Natural killer cell (primary cell): ENCODE results near the gene ATF4. TPM values are rescaled to one million over a fixed set of nuclear protein-coding genes. Genes with fewer than 3 reads are reported as not detected.

Experiments used
- ATAC-seq, 3 donors: fragments of 150-1000 bp in 2 of 3; fragments of 200-7000 bp in 1 of 3; cut with Tn5 transposase; 1 replicate in 1 of 3; 2 replicates in 2 of 3; pipeline ENCODE4 v1.10.0; 2021; ENCODE audit warnings: mild to moderate bottlenecking in 2 of 3, moderate library complexity in 2 of 3
- DNase-seq, 2 donors: peaks; one replicate each; pipeline versions ENCODE4 v3.0.0 to v3.0.0-alpha.2; 2013 to 2021; ENCODE audit warnings: mixed read lengths in 1 of 2
- H3K27ac ChIP-seq: one replicate; pipeline ENCODE4 v1.5.1; 2013; ENCODE audit warnings: mild to moderate bottlenecking, low read length
- H3K27me3 ChIP-seq: one replicate; pipeline ENCODE4 v1.6.1; 2013; ENCODE audit warnings: low read length; ENCODE audit not compliant: control insufficient read depth, insufficient read depth
- H3K36me3 ChIP-seq: one replicate; pipeline ENCODE4 v1.6.1; 2013; ENCODE audit warnings: low read length; ENCODE audit not compliant: control insufficient read depth, insufficient read depth
- H3K4me1 ChIP-seq: one replicate; pipeline ENCODE4 v1.6.1; 2013; ENCODE audit warnings: low read length; ENCODE audit not compliant: control insufficient read depth, insufficient read depth
- H3K4me3 ChIP-seq: one replicate; pipeline ENCODE4 v1.5.1; 2013; ENCODE audit warnings: low read length
- H3K9me3 ChIP-seq: one replicate; pipeline ENCODE4 v1.6.1; 2013; ENCODE audit warnings: low read length; ENCODE audit not compliant: control insufficient read depth, insufficient read depth
- H3K27ac Mint-ChIP-seq, 2 donors: one replicate each; pipeline ENCODE4 v1.8.0; 2022; ENCODE audit warnings: mild to moderate bottlenecking in 2 of 2, mixed read lengths in 2 of 2, moderate library complexity in 1 of 2
- H3K27me3 Mint-ChIP-seq, 2 donors: one replicate each; pipeline ENCODE4 v1.8.0; 2022; ENCODE audit warnings: low read depth in 2 of 2, mixed read lengths in 2 of 2
- H3K36me3 Mint-ChIP-seq: one replicate; pipeline ENCODE4 v1.8.0; 2022; ENCODE audit warnings: mixed read lengths
- H3K4me1 Mint-ChIP-seq, 2 donors: one replicate each; pipeline ENCODE4 v1.8.0; 2022; ENCODE audit warnings: mixed read lengths in 2 of 2
- H3K4me3 Mint-ChIP-seq: one replicate; pipeline ENCODE4 v1.8.0; 2022; ENCODE audit warnings: mild to moderate bottlenecking, moderate library complexity, mixed read lengths
- H3K9me3 Mint-ChIP-seq, 2 donors: one replicate each; pipeline ENCODE4 v1.8.0; 2022; ENCODE audit warnings: mixed read lengths in 2 of 2
- WGBS: methylation state at CpG from one replicate; pipeline ENCODE4 v1.1.7; 2013; ENCODE audit warnings: missing lambda C conversion rate; ENCODE audit not compliant: insufficient coverage; 5-methylcytosine and 5-hydroxymethylcytosine counted together
- intact Hi-C: fragments of 100-400 bp; cut with micrococcal nuclease; formaldehyde crosslinking; loops from one replicate; pipeline ENCODE4 v1.14.2; 2022
- total RNA-seq, 4 donors: library from RNA; stranded (reverse); fragments of 120-200 nt in 1 of 4; gene quantifications; one replicate each; pipeline versions ENCODE4 v1.2.3 to v1.2.4, GENCODE V29; 2013 to 2022
- TF ChIP-seq, protein P1 (sequence below): fragments of 200-600 bp; IDR thresholded peaks from one replicate; pipeline ENCODE4 v1.8.0; 2022; ENCODE audit warnings: antibody characterized with exemption

ATF4 gene, protein sequence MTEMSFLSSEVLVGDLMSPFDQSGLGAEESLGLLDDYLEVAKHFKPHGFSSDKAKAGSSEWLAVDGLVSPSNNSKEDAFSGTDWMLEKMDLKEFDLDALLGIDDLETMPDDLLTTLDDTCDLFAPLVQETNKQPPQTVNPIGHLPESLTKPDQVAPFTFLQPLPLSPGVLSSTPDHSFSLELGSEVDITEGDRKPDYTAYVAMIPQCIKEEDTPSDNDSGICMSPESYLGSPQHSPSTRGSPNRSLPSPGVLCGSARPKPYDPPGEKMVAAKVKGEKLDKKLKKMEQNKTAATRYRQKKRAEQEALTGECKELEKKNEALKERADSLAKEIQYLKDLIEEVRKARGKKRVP
- total RNA-seq = 100 to 1,000 TPM; 235 to 242 (median 238) TPM
- 204 TPM for total RNA-seq (2013)

DNA sequence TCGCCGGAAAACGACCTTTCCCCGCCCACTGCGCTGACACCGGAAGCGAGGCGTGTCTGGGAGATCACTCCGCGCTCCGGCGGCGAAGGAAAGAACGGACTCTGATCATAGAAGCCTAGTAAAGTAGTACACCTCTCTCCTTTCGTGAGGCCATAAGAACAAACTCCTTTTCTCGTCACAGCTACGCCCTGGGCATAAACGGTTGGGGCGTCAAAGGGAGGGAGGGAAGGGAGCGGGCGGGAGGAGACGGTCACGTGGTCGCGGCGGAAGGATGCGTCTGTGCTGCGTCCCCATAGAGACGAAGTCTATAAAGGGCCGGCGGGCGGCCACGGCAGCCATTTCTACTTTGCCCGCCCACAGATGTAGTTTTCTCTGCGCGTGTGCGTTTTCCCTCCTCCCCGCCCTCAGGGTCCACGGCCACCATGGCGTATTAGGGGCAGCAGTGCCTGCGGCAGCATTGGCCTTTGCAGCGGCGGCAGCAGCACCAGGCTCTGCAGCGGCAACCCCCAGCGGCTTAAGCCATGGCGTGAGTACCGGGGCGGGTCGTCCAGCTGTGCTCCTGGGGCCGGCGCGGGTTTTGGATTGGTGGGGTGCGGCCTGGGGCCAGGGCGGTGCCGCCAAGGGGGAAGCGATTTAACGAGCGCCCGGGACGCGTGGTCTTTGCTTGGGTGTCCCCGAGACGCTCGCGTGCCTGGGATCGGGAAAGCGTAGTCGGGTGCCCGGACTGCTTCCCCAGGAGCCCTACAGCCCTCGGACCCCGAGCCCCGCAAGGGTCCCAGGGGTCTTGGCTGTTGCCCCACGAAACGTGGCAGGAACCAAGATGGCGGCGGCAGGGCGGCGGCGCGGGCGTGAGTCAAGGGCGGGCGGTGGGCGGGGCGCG, at the start of gene ATF4:
TSS of gene ATF4 (plus strand) at position 337 of the 880 bp plus-strand sequence. CDS start 884 bp downstream, outside the sequence.
- Histone ChIP-seq H3K36me3 (peaks cover 41% of the 10 kb centered on the region), H3K4me1 (peaks cover 47% of the 10 kb centered on the region)
- WGBS = 0% methylated on average over 85 of the region's 86 CpGs

GRCh38 chr22:39471381-39472141, 48.8 kb upstream of the ATF4 start:
- Histone ChIP-seq H3K27me3 (no peaks in the 10 kb centered on the region), H3K9me3 (no peaks in the 10 kb centered on the region), H3K4me3 (no peak overlapping the region), H3K27ac (no peak overlapping the region), H3K36me3 (no peaks in the 10 kb centered on the region), H3K4me1 (peaks cover 33% of the 10 kb centered on the region)
- TF ChIP-seq, protein P1, sequence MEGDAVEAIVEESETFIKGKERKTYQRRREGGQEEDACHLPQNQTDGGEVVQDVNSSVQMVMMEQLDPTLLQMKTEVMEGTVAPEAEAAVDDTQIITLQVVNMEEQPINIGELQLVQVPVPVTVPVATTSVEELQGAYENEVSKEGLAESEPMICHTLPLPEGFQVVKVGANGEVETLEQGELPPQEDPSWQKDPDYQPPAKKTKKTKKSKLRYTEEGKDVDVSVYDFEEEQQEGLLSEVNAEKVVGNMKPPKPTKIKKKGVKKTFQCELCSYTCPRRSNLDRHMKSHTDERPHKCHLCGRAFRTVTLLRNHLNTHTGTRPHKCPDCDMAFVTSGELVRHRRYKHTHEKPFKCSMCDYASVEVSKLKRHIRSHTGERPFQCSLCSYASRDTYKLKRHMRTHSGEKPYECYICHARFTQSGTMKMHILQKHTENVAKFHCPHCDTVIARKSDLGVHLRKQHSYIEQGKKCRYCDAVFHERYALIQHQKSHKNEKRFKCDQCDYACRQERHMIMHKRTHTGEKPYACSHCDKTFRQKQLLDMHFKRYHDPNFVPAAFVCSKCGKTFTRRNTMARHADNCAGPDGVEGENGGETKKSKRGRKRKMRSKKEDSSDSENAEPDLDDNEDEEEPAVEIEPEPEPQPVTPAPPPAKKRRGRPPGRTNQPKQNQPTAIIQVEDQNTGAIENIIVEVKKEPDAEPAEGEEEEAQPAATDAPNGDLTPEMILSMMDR = no peak
- ATAC-seq = peak; percentile 33 to 67 (median 65)
- Mint-ChIP-seq H3K27ac (peak overlapping the region in 1 of 2 donors; percentile 66), H3K36me3 (no peaks in the 10 kb centered on the region), H3K9me3 (no peaks in the 10 kb centered on the region), H3K4me1 (peaks cover 6 to 16% of the 10 kb centered on the region in 2 donors), H3K27me3 (peaks cover 0 to 2% of the 10 kb centered on the region in 2 donors), H3K4me3 (no peak overlapping the region)
- intact Hi-C loops = no loop called here
- WGBS = 30% methylated on average over 13 of the region's 13 CpGs
- DNase-seq = peak in 1 of 2 donors; percentile 41

More for the DNA sequence above, at the start of gene ATF4:
- Mint-ChIP-seq H3K4me1 (peaks cover 44% of the 10 kb centered on the region in 2 donors), H3K27me3 (no peaks in the 10 kb centered on the region), H3K36me3 (peaks cover 8% of the 10 kb centered on the region), H3K27ac (peak within 1 kb of the TSS; percentile 96 to 98), H3K4me3 (peak within 1 kb of the TSS; percentile 98), H3K9me3 (no peaks in the 10 kb centered on the region)
- H3K4me3 ChIP-seq = peak within 1 kb of the TSS; percentile 97
- TF ChIP-seq, protein P1 = no peak
- intact Hi-C loops = loop anchor here (1.0 kb wide), 3 partner anchors 12 to 524 kb away; partner anchors contain the start of genes MIEF1 and RPS19BP1
- peak; percentile 58 to 82 (median 67) for ATAC-seq
- H3K27ac ChIP-seq = peak within 1 kb of the TSS; percentile 91
- peak; percentile 92 to 99 for DNase-seq
- H3K9me3 ChIP-seq = no peaks in the 10 kb centered on the region
- no peaks in the 10 kb centered on the region for H3K27me3 ChIP-seq

DNA sequence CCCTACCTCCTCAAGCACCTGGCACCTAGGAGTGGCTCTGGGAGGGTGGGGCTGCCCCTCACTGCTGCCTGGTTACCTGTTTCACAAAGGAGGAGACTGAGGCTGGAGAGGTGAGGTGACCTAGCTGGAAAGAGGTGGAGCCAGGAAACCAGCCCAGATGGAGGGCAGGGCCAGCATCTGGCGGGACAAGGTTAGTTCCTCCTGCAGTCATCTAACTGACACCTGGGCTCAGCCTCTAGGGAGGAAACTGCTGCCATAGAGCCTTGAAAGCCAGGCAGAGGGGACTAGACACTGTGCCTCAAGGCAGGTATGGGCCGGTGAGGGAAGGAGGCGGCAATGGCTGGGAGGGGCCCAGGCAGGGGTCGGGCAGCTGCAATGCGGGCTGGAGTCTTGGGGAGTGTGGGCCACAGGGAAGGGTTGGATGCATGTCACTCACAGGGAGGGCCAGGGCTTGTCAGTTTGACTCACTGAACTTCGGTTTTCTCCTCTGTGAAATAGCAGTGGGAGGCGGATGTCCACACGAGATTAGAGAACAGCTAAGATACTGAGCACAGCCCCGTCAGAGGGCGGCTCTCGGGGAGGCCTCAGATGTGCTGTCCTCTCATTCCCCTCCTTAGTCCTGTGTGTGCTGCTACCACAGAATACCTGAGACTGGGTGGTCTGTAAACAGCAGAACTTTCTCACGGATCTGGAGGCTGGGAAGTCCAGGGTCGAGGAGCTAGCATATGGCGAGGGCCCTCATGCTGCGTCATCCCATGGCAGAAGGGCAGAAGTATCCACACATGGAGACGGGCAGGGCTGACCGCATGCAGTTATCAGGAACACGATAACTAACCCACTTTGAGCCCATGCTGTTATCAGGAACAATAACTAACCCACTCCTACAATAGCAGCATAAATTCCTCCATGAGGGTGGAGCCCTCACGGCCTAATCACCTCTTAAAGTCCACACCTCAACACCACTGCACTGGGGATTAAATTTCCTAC, 47.5 kb upstream of the ATF4 start:
- peaks cover 33% of the 10 kb centered on the region for H3K4me1 ChIP-seq
- TF ChIP-seq, protein P1 = no peak
- Mint-ChIP-seq H3K27me3 (peaks cover 0 to 2% of the 10 kb centered on the region in 2 donors), H3K36me3 (no peaks in the 10 kb centered on the region), H3K9me3 (no peaks in the 10 kb centered on the region), H3K4me3 (no peak overlapping the region), H3K4me1 (peaks cover 6 to 16% of the 10 kb centered on the region in 2 donors), H3K27ac (no peak overlapping the region)
- no peaks in the 10 kb centered on the region for H3K9me3 ChIP-seq
- no peaks in the 10 kb centered on the region for H3K36me3 ChIP-seq
- no peaks in the 10 kb centered on the region for H3K27me3 ChIP-seq
- no peak overlapping the region for H3K4me3 ChIP-seq
- ATAC-seq = peak in 1 of 3 donors; percentile 51
- WGBS = 83% methylated on average over 19 of the region's 19 CpGs
- intact Hi-C loops = no loop called here
- DNase-seq = no peak
- no peak overlapping the region for H3K27ac ChIP-seq
